ENCODE results near the gene DDN.

The DDN gene

DNA sequence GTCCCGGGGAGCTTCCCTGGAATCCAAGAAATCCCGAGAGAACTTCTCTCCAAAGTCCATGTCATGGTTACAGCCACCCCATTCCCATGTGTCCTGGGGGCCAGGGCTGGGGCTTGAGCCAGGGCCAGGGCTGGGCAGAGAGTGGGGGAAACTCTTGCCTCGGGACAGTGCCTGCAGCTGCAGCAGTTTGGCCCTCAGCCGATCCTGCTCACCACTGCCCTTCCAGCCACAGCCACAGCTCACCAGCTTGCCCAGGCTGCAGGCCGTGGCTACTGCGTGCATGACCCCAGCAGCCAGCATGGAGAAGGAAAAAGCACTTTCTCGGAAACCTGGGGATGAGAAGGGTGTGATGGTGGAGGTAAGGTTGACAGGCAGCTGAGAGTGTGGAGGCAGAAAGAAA is 31.2 kb downstream of the DDN start:
- no peak for DNase-seq (ENCODE audit: low spot score)
- TF ChIP-seq, protein P1, sequence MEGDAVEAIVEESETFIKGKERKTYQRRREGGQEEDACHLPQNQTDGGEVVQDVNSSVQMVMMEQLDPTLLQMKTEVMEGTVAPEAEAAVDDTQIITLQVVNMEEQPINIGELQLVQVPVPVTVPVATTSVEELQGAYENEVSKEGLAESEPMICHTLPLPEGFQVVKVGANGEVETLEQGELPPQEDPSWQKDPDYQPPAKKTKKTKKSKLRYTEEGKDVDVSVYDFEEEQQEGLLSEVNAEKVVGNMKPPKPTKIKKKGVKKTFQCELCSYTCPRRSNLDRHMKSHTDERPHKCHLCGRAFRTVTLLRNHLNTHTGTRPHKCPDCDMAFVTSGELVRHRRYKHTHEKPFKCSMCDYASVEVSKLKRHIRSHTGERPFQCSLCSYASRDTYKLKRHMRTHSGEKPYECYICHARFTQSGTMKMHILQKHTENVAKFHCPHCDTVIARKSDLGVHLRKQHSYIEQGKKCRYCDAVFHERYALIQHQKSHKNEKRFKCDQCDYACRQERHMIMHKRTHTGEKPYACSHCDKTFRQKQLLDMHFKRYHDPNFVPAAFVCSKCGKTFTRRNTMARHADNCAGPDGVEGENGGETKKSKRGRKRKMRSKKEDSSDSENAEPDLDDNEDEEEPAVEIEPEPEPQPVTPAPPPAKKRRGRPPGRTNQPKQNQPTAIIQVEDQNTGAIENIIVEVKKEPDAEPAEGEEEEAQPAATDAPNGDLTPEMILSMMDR (IDR thresholded peaks at IDR 0.05; ENCODE audit: extremely low read depth, missing control alignments) = no peak

DNA sequence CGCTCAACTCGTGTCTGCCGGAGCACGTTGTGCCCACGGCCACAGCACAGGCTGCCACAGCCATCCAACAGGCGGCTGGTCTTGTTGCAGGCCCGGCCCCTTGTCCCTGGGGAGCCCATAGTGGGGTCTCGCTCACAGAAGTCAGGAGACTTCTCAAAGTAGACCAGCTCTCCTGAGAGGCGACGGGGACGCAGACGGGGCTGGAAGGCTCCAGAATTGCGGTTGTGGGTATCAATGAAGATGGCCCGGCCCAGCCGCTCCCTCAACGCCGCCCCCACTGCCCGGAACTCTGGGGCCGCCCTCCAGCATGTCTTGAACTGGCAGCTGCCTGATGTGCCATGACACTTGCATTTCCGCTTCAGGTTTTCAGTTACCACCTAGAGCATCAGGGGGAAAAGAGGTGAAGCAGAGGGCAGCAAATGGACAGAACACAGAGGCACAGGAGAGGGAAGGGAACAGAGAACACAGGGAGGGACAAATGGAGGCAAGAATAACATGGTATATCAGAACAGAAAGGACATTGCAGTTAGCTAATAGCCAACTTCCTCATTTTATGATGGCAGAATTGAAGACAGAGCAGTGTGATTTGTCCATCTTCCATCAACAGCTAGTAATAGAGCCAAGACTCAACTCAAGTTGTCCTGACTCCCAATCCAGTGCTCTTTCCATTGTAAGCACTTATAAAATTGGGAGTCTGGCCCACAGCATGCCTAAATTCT is 32.8 kb downstream of the DDN start:
- TF ChIP-seq, protein P1 (IDR thresholded peaks at IDR 0.05; ENCODE audit: extremely low read depth, missing control alignments) = no peak
- peak; percentile 39 for DNase-seq (ENCODE audit: low spot score)

DNA sequence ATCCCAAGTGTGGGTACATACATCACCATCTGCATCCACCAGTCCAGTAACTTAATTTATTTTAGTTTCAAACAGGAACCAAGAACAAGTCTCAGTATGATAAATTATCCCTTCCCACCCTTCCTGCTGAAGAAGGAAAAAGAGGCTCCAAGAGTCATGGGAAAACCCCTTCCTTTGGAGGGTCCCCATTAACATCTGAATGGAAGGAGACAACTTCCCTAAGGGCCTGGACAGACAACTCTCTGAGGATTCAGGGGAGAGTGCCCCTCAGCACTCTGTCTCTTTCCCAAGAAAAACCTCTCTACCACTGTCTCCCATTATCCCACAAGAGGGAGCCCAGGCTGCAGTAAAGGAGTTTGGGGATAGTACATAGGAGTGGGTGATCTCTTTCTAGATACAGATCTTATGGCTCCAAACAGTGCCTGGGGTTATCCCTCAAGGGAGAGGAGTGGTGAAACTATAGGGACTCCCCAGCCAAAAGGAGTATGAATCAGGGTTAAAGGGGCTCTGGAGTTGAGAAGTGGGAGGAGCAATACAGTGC is 33.8 kb downstream of the DDN start:
- TF ChIP-seq, protein P1 (IDR thresholded peaks at IDR 0.05; ENCODE audit: extremely low read depth, missing control alignments) = no peak
- peak; percentile 33 for DNase-seq (ENCODE audit: low spot score)

DNA sequence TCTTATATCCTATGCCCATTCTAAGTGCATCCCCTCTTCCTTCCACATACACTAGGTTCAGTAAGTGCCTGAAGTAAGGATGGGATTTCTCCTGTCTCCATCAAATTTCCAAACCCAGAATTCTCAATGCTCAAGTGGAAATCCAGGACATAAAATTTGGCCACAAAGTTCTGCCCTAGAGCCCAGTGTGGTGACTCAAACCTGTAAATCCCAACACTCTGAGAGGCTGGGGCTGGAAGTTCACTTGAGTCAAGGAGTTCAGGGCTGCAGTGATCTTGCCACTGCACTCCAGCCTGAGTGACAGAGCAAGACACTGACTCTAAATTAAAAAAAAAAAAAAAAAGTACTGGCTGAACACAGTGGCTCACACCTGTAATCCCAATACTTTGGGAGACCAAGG is 37.4 kb downstream of the DDN start:
- DNase-seq (ENCODE audit: low spot score) = no peak
- TF ChIP-seq, protein P1 (IDR thresholded peaks at IDR 0.05; ENCODE audit: extremely low read depth, missing control alignments) = no peak

DNA sequence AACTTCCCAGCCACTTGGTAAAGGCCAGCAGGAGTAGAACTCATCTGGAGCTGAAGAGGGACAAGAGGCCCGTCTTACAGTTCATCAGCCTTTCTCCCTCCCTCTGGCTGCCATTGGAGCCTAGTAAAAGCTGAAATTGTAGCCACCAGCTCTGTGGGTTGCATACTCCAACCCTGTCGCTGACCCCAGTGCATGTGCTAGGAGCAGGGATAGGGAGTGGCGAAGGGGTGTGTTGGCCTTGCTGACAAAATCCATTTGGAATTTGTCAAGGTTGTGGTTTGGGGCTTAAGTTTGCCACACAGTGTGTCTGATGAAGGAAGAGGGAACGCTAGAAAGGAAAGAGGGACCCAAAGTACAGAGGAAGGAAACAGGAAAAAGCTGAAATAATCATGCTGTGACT is 37.8 kb downstream of the DDN start:
- TF ChIP-seq, protein P1 (IDR thresholded peaks at IDR 0.05; ENCODE audit: extremely low read depth, missing control alignments) = no peak
- no peak for DNase-seq (ENCODE audit: low spot score)

DNA sequence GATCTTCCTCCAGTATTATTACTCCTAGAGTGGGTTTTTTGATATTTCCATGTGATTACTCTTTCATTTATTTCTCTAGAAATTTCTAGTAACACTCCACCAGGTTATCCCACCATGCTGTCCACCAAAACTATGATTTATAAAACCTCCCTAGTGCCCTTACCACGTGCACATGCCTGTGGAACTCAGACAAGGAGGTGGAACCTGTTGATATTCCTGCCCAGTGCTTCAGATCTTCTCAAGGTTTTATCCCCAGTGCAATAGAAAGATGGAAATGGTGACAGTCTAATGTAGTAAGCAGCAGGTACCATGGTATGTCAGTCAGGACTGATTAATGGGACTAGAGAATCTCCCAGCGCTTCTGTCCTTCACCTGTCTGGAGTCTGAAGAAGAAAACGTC is 38.3 kb downstream of the DDN start:
- TF ChIP-seq, protein P1 (IDR thresholded peaks at IDR 0.05; ENCODE audit: extremely low read depth, missing control alignments) = no peak
- DNase-seq (ENCODE audit: low spot score) = no peak

DNA sequence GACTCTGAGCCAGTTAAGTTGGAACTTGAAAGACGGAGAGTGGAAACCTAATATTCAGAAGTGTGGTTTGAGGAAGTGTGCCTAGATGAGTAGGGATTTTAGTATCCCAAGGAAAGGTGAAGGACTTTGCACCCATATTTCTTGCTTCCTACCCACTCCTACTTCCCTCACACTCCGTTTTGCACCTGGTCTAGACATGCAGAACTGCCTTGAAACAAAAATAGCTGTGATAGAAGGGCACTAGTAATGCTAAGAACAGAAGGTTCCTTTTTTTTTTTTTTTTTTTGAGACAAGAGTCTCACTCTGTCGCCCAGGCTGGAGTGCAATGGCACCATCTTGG is 41.2 kb downstream of the DDN start:
- TF ChIP-seq, protein P1 (IDR thresholded peaks at IDR 0.05; ENCODE audit: extremely low read depth, missing control alignments) = no peak
- DNase-seq (ENCODE audit: low spot score) = no peak
